Stimulated activated CD8-positive, alpha-beta memory T cell treated with anti-CD3 and anti-CD28 coated beads, Interleukin-12 subunit alpha, Interleukin-12 subunit beta, amount 100 ng/mL, for 24 hours (primary cell): Measurements from ENCODE around the gene CCDC158.
"Not testable (repeated sequence)": the region's sequence is repeated elsewhere in the genome, so short reads cannot be mapped to it uniquely, and the experiment has no call there.

Experiments used
- DNase-seq: peaks from one replicate; pipeline ENCODE4 v3.0.0-alpha.2; 2020; ENCODE audit errors: extremely low read depth

The CCDC158 gene

GRCh38 chr4:76311896-76312331 is 109.0 kb downstream of the CCDC158 start:
- no peak for DNase-seq

GRCh38 chr4:76310683-76311082 is 110.3 kb downstream of the CCDC158 start:
- no peak for DNase-seq

GRCh38 chr4:76309939-76310550 is 110.9 kb downstream of the CCDC158 start:
- DNase-seq = no peak

GRCh38 chr4:76308548-76308947 is 112.4 kb downstream of the CCDC158 start:
- DNase-seq = no peak

- no peak for DNase-seq
Observed at GRCh38 chr4:76307660-76308014, 113.3 kb downstream of the CCDC158 start.

- no peak for DNase-seq
Observed at GRCh38 chr4:76306882-76307659, 113.9 kb downstream of the CCDC158 start.

- no peak for DNase-seq
Observed at GRCh38 chr4:76305971-76306881, 114.7 kb downstream of the CCDC158 start, which contains the start of gene STBD1. TSS of gene STBD1 (plus strand) at chr4:76306733. CDS start at chr4:76306770, 37 bp downstream.

- no peak for DNase-seq
Observed at GRCh38 chr4:76305033-76305687, 115.8 kb downstream of the CCDC158 start.

- DNase-seq = no peak
Observed at GRCh38 chr4:76302826-76303438, 118.0 kb downstream of the CCDC158 start.

- DNase-seq = no peak
Observed at GRCh38 chr4:76301775-76302162, 119.2 kb downstream of the CCDC158 start.

GRCh38 chr4:76301068-76301774 is 119.7 kb downstream of the CCDC158 start:
- no peak for DNase-seq

GRCh38 chr4:76300012-76300411 is 120.9 kb downstream of the CCDC158 start:
- no peak for DNase-seq

GRCh38 chr4:76298227-76298626 is 122.7 kb downstream of the CCDC158 start:
- DNase-seq = no peak

- DNase-seq = no peak
Observed at GRCh38 chr4:76296286-76296820, 124.6 kb downstream of the CCDC158 start.

GRCh38 chr4:76293772-76294171 is 127.2 kb downstream of the CCDC158 start:
- DNase-seq = no peak

- DNase-seq = no peak
Observed at GRCh38 chr4:76292730-76293129, 128.2 kb downstream of the CCDC158 start.

GRCh38 chr4:76287811-76288210 is 133.1 kb downstream of the CCDC158 start:
- DNase-seq = not testable (repeated sequence)

- no peak for DNase-seq
Observed at GRCh38 chr4:76283900-76284299, 137.0 kb downstream of the CCDC158 start.

GRCh38 chr4:76282941-76283689 is 137.8 kb downstream of the CCDC158 start:
- DNase-seq = no peak

GRCh38 chr4:76281594-76281993 is 139.3 kb downstream of the CCDC158 start:
- not testable (repeated sequence) for DNase-seq
